Measurements from ENCODE around the gene C1GALT1. TPM values are rescaled to one million over a fixed set of nuclear protein-coding genes. Genes with fewer than 3 reads are reported as not detected.
"Not testable (repeated sequence)": the region's sequence is repeated elsewhere in the genome, so short reads cannot be mapped to it uniquely, and the experiment has no call there.

C1GALT1 gene
- total and polyA plus RNA-seq, 2 donors, result 7.5 to 27.1 TPM

DNA sequence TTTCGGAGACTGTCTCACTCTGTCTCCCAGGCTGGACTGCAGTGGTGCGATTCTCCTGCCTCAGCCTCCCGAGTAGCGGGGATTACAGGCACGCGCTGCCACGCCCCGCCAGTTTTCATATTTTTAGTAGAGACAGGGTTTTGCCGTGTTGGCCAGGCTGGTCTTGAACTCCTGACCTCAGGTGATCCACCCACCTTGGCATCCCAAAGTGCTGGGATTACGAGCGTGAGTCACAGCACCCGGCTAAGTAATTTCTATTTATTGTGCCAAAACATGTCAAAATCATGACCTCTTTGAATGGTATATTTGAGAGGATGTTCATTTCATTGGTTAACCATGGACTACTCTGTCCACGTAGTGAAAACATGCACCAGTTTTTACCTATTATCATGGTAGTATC is 62.9 kb downstream of the C1GALT1 start:
- H3K4me3 ChIP-seq (ENCODE audit: low read depth, low read length); H3K36me3 ChIP-seq (ENCODE audit: insufficient read depth); DNase-seq (ENCODE audit: extremely low spot score); H3K27ac ChIP-seq (ENCODE audit: low read depth); H3K4me1 ChIP-seq (ENCODE audit: insufficient read depth): not testable (repeated sequence)
- 85% methylated on average over 13 of the region's 13 CpGs for WGBS

GRCh38 chr7:7246223-7246622 is 63.9 kb downstream of the C1GALT1 start:
- no peak overlapping the region for H3K4me3 ChIP-seq (ENCODE audit: low read depth, low read length)
- H3K4me1 ChIP-seq (ENCODE audit: insufficient read depth), result no peaks in the 10 kb centered on the region
- 98% methylated on average over 3 of the region's 3 CpGs for WGBS
- H3K36me3 ChIP-seq (ENCODE audit: insufficient read depth), result no peaks in the 10 kb centered on the region
- H3K27ac ChIP-seq (ENCODE audit: low read depth), result no peak overlapping the region
- DNase-seq (ENCODE audit: extremely low spot score), result no peak

GRCh38 chr7:7247658-7248057 is 65.3 kb downstream of the C1GALT1 start:
- no peaks in the 10 kb centered on the region for H3K36me3 ChIP-seq (ENCODE audit: insufficient read depth)
- H3K4me1 ChIP-seq (ENCODE audit: insufficient read depth), result no peaks in the 10 kb centered on the region
- WGBS, result 91% methylated on average over 1 of the region's 1 CpG
- DNase-seq (ENCODE audit: extremely low spot score), result no peak
- no peak overlapping the region for H3K27ac ChIP-seq (ENCODE audit: low read depth)
- no peak overlapping the region for H3K4me3 ChIP-seq (ENCODE audit: low read depth, low read length)

DNA sequence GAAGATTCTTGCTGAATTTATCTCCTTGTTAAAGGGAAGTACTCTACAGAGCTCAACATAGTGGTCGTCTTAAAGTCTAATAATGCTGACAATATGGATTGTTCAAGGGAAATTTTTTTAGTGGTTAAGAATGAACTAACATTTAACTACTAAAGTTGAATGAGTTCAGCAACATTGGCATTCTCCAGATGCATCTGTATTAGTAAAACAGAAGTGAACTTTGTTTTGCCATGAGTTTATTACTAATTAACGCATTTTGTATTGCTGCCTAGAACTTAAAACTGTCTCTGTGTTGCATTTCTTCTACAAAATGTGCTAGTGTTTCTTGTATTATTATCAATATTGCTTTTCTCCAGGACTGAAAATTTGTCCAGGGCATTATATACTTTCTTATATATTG is 67.5 kb downstream of the C1GALT1 start:
- 70% methylated on average over 2 of the region's 2 CpGs for WGBS

DNA sequence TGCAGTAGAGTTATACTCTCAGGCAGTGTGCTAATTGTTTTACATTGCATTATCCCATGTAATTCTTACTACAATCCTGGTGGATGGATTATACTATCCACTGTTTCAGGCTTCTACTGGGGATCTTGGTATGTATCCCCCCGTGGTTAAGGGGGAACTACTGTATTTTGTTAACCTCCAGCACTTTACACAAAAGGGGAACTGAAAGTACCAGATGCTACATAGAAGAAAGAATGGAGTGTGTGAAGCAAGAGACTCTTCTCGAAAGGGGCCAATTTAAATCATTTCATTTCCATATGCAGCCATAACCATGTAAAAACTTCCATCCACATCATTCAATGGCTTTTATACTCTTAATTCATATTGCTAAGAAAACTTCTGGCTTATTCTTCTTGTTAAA is 69.4 kb downstream of the C1GALT1 start:
- WGBS, result 83% methylated on average over 2 of the region's 2 CpGs

More for the DNA sequence above, 67.5 kb downstream of the C1GALT1 start:
- no peak for DNase-seq (ENCODE audit: extremely low spot score)
- H3K36me3 ChIP-seq (ENCODE audit: insufficient read depth), result no peaks in the 10 kb centered on the region
- H3K4me3 ChIP-seq (ENCODE audit: low read depth, low read length), result no peak overlapping the region
- no peaks in the 10 kb centered on the region for H3K4me1 ChIP-seq (ENCODE audit: insufficient read depth)
- H3K27ac ChIP-seq (ENCODE audit: low read depth), result no peak overlapping the region

DNA sequence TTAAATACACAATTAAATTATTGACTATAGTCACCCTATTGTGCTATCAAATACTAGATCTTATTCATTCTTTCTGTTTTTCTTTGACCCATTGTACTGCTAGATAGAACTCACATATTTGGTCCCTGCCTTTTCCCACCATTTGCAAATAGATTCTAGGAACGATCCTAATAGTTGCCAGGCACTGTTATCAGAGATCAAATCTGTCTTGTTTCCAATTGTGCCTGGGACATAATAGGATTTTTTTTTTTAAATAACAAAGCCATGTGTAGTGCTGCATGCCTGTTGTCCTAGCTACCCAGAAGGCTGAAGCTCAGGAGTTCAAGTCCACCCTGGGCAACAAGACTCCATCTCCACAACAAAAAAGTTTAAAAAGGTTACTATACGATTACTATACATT is 72.0 kb downstream of the C1GALT1 start:
- Histone ChIP-seq H3K4me3 (ENCODE audit: low read depth, low read length) (no peak overlapping the region), H3K36me3 (ENCODE audit: insufficient read depth) (no peaks in the 10 kb centered on the region), H3K4me1 (ENCODE audit: insufficient read depth) (no peaks in the 10 kb centered on the region), H3K27ac (ENCODE audit: low read depth) (no peak overlapping the region)
- WGBS, result 92% methylated on average over 2 of the region's 2 CpGs
- no peak for DNase-seq (ENCODE audit: extremely low spot score)

More for the DNA sequence above, 69.4 kb downstream of the C1GALT1 start:
- no peaks in the 10 kb centered on the region for H3K4me1 ChIP-seq (ENCODE audit: insufficient read depth)
- no peak overlapping the region for H3K4me3 ChIP-seq (ENCODE audit: low read depth, low read length)
- no peaks in the 10 kb centered on the region for H3K36me3 ChIP-seq (ENCODE audit: insufficient read depth)
- no peak overlapping the region for H3K27ac ChIP-seq (ENCODE audit: low read depth)
- no peak for DNase-seq (ENCODE audit: extremely low spot score)

DNA sequence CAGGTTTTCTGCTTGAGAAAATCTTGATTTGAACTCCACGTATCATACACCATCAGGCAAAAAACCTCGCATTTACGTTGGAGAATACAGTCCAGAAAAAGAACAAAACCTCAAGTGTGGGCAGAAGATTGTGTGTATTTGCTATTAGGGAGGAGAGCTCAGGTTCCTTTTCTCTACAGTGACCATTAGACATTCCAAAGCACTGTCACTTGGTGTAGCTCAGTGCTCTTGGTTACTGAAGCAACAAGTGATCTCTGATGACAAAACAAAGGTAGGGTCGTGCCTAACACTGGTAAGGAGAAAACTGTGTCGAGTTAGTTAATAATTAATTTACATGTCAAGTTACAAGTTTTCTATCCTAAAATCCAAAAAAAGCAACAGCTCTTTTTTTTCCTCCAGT is 72.6 kb downstream of the C1GALT1 start:
- H3K27ac ChIP-seq (ENCODE audit: low read depth), result no peak overlapping the region
- H3K4me3 ChIP-seq (ENCODE audit: low read depth, low read length), result no peak overlapping the region
- H3K36me3 ChIP-seq (ENCODE audit: insufficient read depth), result no peaks in the 10 kb centered on the region
- H3K4me1 ChIP-seq (ENCODE audit: insufficient read depth), result no peaks in the 10 kb centered on the region
- DNase-seq (ENCODE audit: extremely low spot score), result no peak
- WGBS, result 92% methylated on average over 5 of the region's 5 CpGs

DNA sequence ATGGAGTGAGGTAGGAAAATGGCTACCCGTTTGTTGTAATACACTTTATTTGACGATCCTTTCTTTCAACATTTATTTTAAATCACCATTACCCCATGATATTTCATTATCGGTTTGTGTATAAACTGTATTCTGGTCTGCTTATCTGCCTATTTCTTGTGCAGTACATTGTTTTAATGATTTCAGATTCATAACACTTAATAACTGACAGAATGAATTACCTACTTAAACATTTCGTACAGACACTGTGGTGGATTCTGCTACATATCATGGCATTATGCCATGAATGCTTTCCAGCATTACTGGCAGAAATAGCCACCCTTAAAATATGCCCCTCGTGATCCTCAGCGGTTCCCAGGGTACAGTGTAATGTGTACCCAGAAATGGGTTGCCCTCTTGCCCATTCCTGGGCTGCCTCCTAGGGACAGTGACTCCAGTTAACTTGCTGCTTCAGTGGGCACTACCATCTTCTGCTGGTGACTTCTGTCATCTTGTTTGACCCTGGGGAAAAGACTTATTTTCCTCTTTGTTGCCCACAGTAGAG is 74.5 kb downstream of the C1GALT1 start:
- H3K4me3 ChIP-seq (ENCODE audit: low read depth, low read length), result no peak overlapping the region

DNA sequence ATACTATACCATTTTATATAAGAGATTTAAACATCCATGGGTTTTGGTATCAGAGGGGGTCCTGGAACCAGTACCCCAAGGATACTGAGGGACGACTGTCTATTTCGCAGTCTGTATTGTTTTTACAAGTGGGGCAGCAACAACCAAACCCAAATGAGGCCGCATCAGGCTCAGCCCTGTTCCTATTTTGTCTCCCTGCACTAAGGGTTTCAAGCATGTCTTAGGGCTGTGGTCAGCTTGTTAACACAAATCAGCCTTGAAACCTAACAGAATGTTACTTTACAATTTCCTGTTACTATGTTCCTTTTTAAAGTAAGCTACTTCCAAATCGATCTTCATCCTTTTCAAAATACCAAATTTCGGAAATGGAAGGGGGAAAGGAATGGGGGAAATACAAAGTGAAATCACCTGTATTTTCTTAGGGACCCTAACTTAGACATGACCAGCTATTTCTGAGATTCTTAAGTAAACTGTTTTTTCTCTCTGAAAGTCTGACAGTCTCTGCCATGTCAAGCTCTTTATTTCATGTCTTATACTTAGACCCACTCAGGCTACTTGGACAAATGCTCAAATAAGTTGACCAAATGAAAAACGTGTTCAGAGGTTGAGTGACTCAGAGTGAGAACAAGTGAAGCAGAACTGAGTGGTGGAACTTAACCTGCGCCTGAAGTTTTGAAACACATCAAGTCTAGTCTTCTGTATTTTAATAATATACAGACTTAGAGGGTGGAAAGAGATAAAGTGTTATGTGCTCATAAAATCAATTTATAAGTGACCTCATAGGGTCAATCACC is 75.8 kb downstream of the C1GALT1 start:
- Histone ChIP-seq H3K36me3 (ENCODE audit: insufficient read depth) (no peaks in the 10 kb centered on the region), H3K27ac (ENCODE audit: low read depth) (peak overlapping the region; percentile 38), H3K4me1 (ENCODE audit: insufficient read depth) (no peaks in the 10 kb centered on the region), H3K4me3 (ENCODE audit: low read depth, low read length) (no peak overlapping the region)
- no peak for DNase-seq (ENCODE audit: extremely low spot score)
- WGBS, result 67% methylated on average over 7 of the region's 7 CpGs

More for the DNA sequence above, 74.5 kb downstream of the C1GALT1 start:
- Histone ChIP-seq H3K27ac (ENCODE audit: low read depth) (no peak overlapping the region), H3K36me3 (ENCODE audit: insufficient read depth) (no peaks in the 10 kb centered on the region), H3K4me1 (ENCODE audit: insufficient read depth) (no peaks in the 10 kb centered on the region)
- 31% methylated on average over 6 of the region's 6 CpGs for WGBS
- DNase-seq (ENCODE audit: extremely low spot score), result no peak

GRCh38 chr7:7261863-7262262 is 79.5 kb downstream of the C1GALT1 start:
- H3K36me3 ChIP-seq (ENCODE audit: insufficient read depth), result no peaks in the 10 kb centered on the region
- no peaks in the 10 kb centered on the region for H3K4me1 ChIP-seq (ENCODE audit: insufficient read depth)
- H3K4me3 ChIP-seq (ENCODE audit: low read depth, low read length), result no peak overlapping the region
- no peak for DNase-seq (ENCODE audit: extremely low spot score)
- no peak overlapping the region for H3K27ac ChIP-seq (ENCODE audit: low read depth)

DNA sequence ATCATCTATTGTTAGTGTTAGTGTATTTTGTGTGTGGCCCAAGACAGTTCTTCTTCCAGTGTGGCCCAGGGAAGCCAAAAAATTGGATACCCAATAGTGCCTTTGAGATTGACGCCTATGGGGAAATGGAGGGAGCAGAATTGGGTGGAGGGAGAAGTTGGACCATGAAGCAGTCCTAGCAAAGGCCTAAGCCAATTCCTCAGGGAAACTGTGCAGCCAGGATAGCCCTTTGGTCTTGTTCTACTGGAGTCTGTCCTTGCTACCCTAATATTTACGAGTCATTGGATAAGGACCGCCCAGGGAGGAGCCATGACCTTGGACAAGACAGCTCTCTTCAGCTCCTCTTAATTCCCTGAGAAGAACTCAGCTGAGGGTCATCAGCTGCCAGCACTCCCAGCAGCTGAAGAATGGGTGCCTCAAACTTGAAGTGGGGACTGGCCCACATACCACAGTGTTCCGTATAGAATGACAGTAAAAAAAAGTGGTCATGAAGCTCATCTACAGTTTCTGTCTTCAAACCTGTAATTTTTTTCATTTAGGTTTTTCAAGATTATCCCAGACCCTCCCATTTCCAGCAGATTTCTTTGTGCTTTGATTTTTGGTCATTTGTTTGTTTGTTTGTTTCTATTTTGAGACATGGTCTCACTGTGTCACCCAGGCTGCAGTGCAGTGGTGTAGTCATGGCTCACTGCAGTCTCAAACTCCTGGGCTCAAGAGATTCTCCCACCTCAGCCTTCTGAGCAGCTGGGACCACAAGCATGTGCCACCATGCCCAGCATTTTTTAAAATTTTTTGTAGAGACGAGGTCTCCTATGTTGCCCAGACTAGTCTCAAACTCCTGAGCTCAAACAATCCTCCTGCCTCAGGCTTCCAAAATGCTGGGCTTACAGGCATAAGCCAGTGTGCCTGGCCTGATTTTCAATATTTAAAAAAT is 81.2 kb downstream of the C1GALT1 start:
- no peak overlapping the region for H3K4me3 ChIP-seq (ENCODE audit: low read depth, low read length)
- no peaks in the 10 kb centered on the region for H3K36me3 ChIP-seq (ENCODE audit: insufficient read depth)
- WGBS, result 85% methylated on average over 5 of the region's 5 CpGs
- H3K27ac ChIP-seq (ENCODE audit: low read depth), result no peak overlapping the region
- no peak for DNase-seq (ENCODE audit: extremely low spot score)
- no peaks in the 10 kb centered on the region for H3K4me1 ChIP-seq (ENCODE audit: insufficient read depth)

DNA sequence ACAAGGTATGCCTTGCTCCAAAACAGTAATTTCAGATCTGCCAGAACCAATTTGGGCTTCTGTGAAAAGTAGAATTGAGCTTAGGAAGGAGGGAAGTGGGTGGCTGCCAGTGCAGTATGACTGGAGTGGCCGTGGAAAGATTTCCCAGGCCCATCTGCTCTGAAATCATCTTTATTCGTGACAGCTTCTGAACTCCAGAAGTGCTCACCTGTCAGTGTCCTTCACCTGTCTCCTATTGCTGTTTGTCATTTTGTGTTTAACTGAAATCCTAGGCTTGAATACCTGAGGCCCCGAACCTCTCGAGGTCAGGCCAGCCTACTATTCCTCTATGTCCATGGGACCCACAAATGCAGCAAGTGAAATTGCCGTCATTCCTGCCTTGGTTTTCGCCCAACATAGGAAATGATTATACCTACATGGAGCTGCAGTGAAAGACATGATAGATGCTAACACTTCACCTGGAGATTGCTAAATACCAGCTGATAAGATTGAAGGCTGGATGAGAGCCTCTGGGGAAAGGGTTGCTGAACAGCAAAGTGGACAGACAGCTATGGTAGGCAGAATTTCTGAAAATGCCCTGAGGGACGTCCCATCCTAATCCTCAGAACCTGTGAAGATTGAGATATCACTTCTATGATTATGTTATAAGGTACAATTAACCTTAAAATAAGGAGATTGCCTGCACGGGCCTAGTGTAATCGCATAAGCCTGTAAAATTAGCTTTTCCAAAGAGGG is 82.1 kb downstream of the C1GALT1 start:
- WGBS, result 82% methylated on average over 9 of the region's 9 CpGs
- no peaks in the 10 kb centered on the region for H3K4me1 ChIP-seq (ENCODE audit: insufficient read depth)
- DNase-seq (ENCODE audit: extremely low spot score), result no peak

More for the DNA sequence above, 82.1 kb downstream of the C1GALT1 start:
- H3K4me3 ChIP-seq (ENCODE audit: low read depth, low read length), result no peak overlapping the region
- no peak overlapping the region for H3K27ac ChIP-seq (ENCODE audit: low read depth)
- no peaks in the 10 kb centered on the region for H3K36me3 ChIP-seq (ENCODE audit: insufficient read depth)

Measured in urinary bladder (tissue), 4 donors.